HG03045 (cell line): ENCODE data around the gene NME2.

Experiments used
- ATAC-seq: cut with Tn5 transposase; IDR thresholded peaks from one replicate; pipeline ENCODE4 v1.9.1; 2021; ENCODE audit warnings: mild to moderate bottlenecking, moderate library complexity; ENCODE audit not compliant: unreplicated experiment

The NME2 gene

DNA sequence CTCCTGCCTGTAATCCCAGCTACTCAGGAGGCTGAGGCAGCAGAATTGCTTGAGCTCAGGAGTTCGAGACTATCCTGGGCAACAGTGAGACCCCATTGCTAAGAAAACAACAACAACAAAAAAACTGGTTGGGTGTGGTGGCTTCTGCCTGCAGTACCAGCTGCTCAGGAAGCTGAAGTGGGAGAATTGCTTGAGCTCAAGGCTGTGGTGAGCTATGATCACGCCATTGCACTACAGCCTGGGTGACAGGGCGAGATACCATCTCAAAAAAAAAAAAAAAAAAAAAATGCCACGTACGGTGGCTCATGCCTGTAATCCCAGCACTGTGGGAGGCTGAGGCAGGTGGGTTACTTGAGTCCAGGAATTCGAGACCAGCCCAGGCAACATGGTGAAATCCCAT is 34.1 kb downstream of the NME2 start:
- ATAC-seq, result no peak

DNA sequence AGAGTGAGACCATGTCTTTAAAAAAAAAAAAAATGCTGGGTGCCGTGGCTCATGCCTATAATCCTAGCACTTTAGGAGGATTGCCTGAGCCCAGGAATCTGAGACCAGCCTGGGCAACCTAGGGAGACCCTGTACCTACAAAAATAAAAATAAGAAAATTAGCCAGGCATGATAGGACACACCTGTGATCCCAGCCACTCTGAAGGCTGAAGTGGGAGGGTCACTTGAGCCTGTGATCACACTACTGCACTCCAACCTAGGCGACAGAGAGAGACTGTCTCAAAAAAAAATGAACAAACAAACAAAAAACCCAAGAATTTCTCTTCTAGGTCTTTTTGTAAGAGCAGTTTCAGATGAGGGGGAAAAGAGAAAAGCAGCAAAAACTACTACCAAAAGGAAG is 34.6 kb downstream of the NME2 start:
- no peak for ATAC-seq

DNA sequence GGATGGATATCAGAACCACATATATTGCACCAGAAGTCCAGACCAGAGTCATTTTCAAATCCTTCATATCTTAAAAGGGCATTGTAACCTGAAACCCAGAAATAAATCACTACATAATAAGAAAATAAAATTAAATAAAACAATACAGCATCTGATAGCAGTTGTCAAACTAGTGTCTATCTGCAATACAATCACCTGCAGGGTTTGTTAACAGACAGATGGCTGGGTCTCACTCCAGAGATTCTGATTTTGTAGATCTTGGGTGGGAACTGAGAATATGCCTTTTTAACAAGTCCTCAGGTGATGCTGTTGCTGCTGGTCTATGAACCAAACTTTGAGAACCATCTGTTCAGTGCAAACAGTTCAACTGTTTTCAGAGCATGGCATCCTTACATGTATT is 37.6 kb downstream of the NME2 start:
- no peak for ATAC-seq

DNA sequence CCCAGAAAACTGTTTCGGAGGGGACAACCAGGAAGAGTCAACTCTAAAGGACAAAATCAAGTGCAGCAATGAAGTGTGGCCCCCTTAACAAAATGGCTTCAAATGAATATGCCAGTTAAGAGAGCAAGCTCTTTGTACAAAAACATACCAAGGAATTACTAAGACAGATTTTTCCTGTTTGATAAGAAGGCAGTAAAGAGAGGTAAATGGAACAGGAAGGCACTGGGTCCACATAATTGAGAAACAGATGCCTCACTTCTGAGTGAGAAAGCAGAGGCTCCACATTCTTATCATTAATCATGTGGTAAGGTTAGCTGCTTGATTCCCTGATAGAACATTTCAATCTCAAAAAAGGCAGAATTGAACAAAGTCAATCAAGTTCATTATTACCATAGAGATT is 48.7 kb downstream of the NME2 start:
- no peak for ATAC-seq

DNA sequence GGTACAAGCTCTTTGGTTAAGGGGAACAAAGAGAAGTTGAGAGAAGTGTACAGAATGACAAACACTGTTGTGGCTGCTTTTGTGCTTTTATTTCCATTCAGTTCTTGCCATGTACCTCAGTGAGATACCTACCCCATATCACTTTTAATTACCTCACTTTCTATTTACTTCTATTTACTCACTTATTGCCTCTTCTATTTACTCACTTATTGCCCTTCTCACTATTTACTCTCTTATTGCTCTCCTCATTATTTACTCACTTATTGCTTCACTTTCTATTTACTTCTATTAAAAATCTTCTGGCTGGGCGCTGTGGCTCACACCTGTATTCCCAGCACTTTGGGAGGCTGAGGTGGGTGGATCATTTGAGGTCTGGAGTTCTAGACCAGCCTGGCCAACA is 51.7 kb downstream of the NME2 start:
- ATAC-seq, result no peak

DNA sequence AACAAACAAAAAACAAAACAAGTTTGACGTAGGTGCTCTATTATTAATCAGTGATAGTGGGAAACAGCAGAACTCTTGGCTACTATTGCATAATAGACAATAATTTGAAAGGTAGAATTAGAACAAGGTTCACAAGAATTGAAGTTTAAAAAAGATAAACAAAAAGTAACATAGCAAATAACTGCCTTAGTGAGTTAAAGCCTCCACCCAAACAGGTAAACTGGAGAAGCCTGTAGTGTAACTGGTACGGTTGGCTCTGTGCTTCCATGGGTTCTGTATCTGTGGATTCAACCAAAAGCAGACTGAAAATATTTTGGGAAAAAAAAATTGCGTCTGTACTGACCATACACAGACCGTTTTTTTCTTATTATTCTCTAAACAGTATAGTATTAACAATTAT is 55.1 kb downstream of the NME2 start:
- ATAC-seq, result no peak
